BJ (cell line): Measurements from ENCODE around the gene SPRR1B. TPM values are rescaled to one million over a fixed set of nuclear protein-coding genes. Genes with fewer than 3 reads are reported as not detected.

ENCODE experiments used
- CTCF ChIA-PET: fragments of 350-600 bp; formaldehyde crosslinking; extraction: SDS; loops from one replicate; lab custom pipeline; 2021; ENCODE audit warnings: antibody characterized with exemption, inconsistent platforms; lab: Yijun Ruan, JAX
- POLR2A ChIA-PET: fragments of 300-600 bp; sonication (Branson Sonifier 250); formaldehyde crosslinking; extraction: SDS; loops from one replicate; lab custom pipeline; 2021; ENCODE audit warnings: antibody characterized with exemption; lab: Charles Lee
- DNase-seq: peaks from one replicate; pipeline ENCODE4 v3.0.0-alpha.2; 2011; ENCODE audit warnings: low read depth
- H3K27me3 ChIP-seq: 2 replicates; pipeline ENCODE4 v1.6.0; 2011; ENCODE audit warnings: low read length; ENCODE audit not compliant: control insufficient read depth, insufficient read depth
- H3K36me3 ChIP-seq: 2 replicates; pipeline ENCODE4 v1.5.1; 2011; ENCODE audit warnings: low read length; ENCODE audit not compliant: control insufficient read depth, insufficient read depth
- H3K4me3 ChIP-seq: 2 replicates; pipeline ENCODE4 v1.5.1; 2011; ENCODE audit warnings: low read depth, mild to moderate bottlenecking, control low read depth, low read length
- CTCF ChIP-seq: IDR thresholded peaks from 2 replicates; pipeline ENCODE4 v1.5.1; 2011; ENCODE audit warnings: low read depth, mild to moderate bottlenecking, control low read depth, inconsistent platforms, low read length, moderate library complexity; ENCODE audit not compliant: insufficient read depth
- polyA plus RNA-seq: library from polyadenylated mRNA; depleted of rRNA; stranded (reverse); fragments of >200 nt; gene quantifications from 2 replicates; pipeline ENCODE4 v1.2.3, GENCODE V29; 2011; rRNA removed
- small RNA-seq: library from RNA; depleted of rRNA; stranded (forward); fragments of <200 nt; gene quantifications from one replicate; pipeline ENCODE3, GENCODE V24; 2012; ENCODE audit warnings: low replicate concordance, low read depth; ENCODE audit not compliant: insufficient read length

The SPRR1B gene
- polyA plus RNA-seq, 1 experiment = not detected

- CTCF ChIA-PET = interaction anchor here (0.6 kb wide), 1 partner anchor 83 kb away, joined by 3 read pairs; no protein-coding TSS in a partner anchor
- H3K4me3 ChIP-seq = no peak overlapping the region
- POLR2A ChIA-PET = no interaction called here
- DNase-seq = no peak
- no peak for TF ChIP-seq CTCF
- H3K27me3 ChIP-seq = no peaks in the 10 kb centered on the region
- H3K36me3 ChIP-seq = no peaks in the 10 kb centered on the region
These were observed 50.7 kb downstream of the SPRR1B start for GRCh38 chr1:153081736-153082135.

Small RNA genes within 50 kb of the gene (small RNA-seq; reads per million reads assigned to genes)
- gene AL356867.1 (not detected), gene RF00322 (not detected), gene SPRR1A (not detected)

Other genes with a start within 250 kb of the SPRR1B start
- gene LCE1E, start 244.9 kb upstream of the SPRR1B start, polyA plus RNA-seq = not detected in 2 replicates
- not detected in 2 replicates for gene LCE1D, start 234.5 kb upstream of the SPRR1B start, polyA plus RNA-seq
- gene LCE1C, start 224.6 kb upstream of the SPRR1B start, polyA plus RNA-seq = not detected in 2 replicates
- not detected in 2 replicates for gene LCE1B, start 219.2 kb upstream of the SPRR1B start, polyA plus RNA-seq
- not detected in 2 replicates for gene LCE1A, start 203.7 kb upstream of the SPRR1B start, polyA plus RNA-seq
- not detected in 2 replicates for gene LCE6A, start 188.3 kb upstream of the SPRR1B start, polyA plus RNA-seq
- gene LCE7A, start 171.2 kb upstream of the SPRR1B start, polyA plus RNA-seq = not detected in 2 replicates
- not detected in 2 replicates for gene SMCP, start 152.9 kb upstream of the SPRR1B start, polyA plus RNA-seq
- gene IVL, start 122.7 kb upstream of the SPRR1B start, polyA plus RNA-seq = 0.05 TPM in 1 of 2 replicates, not detected in the other
- not detected in 2 replicates for gene SPRR5, start 84.0 kb upstream of the SPRR1B start, polyA plus RNA-seq
- not detected in 2 replicates for gene SPRR4, start 60.6 kb upstream of the SPRR1B start, polyA plus RNA-seq
- not detected in 2 replicates for gene SPRR1A, start 47.1 kb upstream of the SPRR1B start, polyA plus RNA-seq
- not detected in 2 replicates for gene SPRR3, start 29.5 kb upstream of the SPRR1B start, polyA plus RNA-seq
- gene SPRR2D, start 9.9 kb downstream of the SPRR1B start, polyA plus RNA-seq = not detected in 2 replicates
- not detected in 2 replicates for gene SPRR2A, start 26.3 kb downstream of the SPRR1B start, polyA plus RNA-seq
- not detected in 2 replicates for gene SPRR2B, start 40.4 kb downstream of the SPRR1B start, polyA plus RNA-seq
- gene SPRR2E, start 63.3 kb downstream of the SPRR1B start, polyA plus RNA-seq = not detected in 2 replicates
- gene SPRR2F, start 82.3 kb downstream of the SPRR1B start, polyA plus RNA-seq = not detected in 2 replicates
- gene SPRR2G, start 119.7 kb downstream of the SPRR1B start, polyA plus RNA-seq = not detected in 2 replicates
- not detected in 2 replicates for gene LELP1, start 172.2 kb downstream of the SPRR1B start, polyA plus RNA-seq
- gene PRR9, start 186.4 kb downstream of the SPRR1B start, polyA plus RNA-seq = not detected in 2 replicates
- gene LORICRIN, start 228.5 kb downstream of the SPRR1B start, polyA plus RNA-seq = not detected in 2 replicates